ENCODE measurements around the gene GSC. TPM values are rescaled to one million over a fixed set of nuclear protein-coding genes. Genes with fewer than 3 reads are reported as not detected.

Gene GSC
- total RNA-seq, 1 donor from 2014 or later = not detected

GRCh38 chr14:94768521-94769390, 1.2 kb downstream of the GSC start:
- Mint-ChIP-seq H3K27me3 (ENCODE audit: low read depth, unreplicated experiment) (peaks cover 83% of the 10 kb centered on the region), H3K9me3 (ENCODE audit: unreplicated experiment) (peaks cover 19% of the 10 kb centered on the region), H3K27ac (ENCODE audit: unreplicated experiment) (peak overlapping the region; percentile 15), H3K4me1 (ENCODE audit: low read depth, unreplicated experiment) (no peaks in the 10 kb centered on the region), H3K4me3 (ENCODE audit: unreplicated experiment) (peak overlapping the region; percentile 73), H3K36me3 (ENCODE audit: low read depth, unreplicated experiment) (peaks cover 2% of the 10 kb centered on the region)
- TF ChIP-seq CTCF (IDR thresholded peaks at IDR 0.05; ENCODE audit: insufficient read depth, low read depth, low read length) (no peak), EZH2 (IDR thresholded peaks at IDR 0.05; ENCODE audit: insufficient read depth, low read length) (peak; percentile 57)
- Histone ChIP-seq H3K79me2 (ENCODE audit: insufficient read depth, low read length) (no peaks in the 10 kb centered on the region), H2AFZ (ENCODE audit: low read depth, low read length) (peak overlapping the region; percentile 55), H3K27me3 (ENCODE audit: insufficient read depth, low read length) (peaks cover 84% of the 10 kb centered on the region), H3K4me1 (ENCODE audit: insufficient read depth, low read length) (peaks cover 5% of the 10 kb centered on the region), H3K36me3 (ENCODE audit: insufficient read depth, low read length) (no peaks in the 10 kb centered on the region), H3K4me2 (ENCODE audit: low read length) (peak overlapping the region; percentile 73), H3K9ac (ENCODE audit: low read length) (no peak overlapping the region), H3K4me3 (ENCODE audit: insufficient read depth, low read depth, low read length) (peak overlapping the region; percentile 37), H4K20me1 (ENCODE audit: insufficient read depth, low read length) (peaks cover 1% of the 10 kb centered on the region), H3K9me3 (ENCODE audit: insufficient read depth, low read depth, low read length) (peaks cover 5% of the 10 kb centered on the region), H3K27ac (ENCODE audit: low read depth, low read length) (no peak overlapping the region)
- FAIRE-seq (no peak), DNase-seq (ENCODE audit: low read depth) (no peak)

GRCh38 chr14:94768141-94768520, 1.8 kb downstream of the GSC start:
- no peak overlapping the region for H3K27ac ChIP-seq (ENCODE audit: low read depth, low read length)
- no peaks in the 10 kb centered on the region for H3K36me3 ChIP-seq (ENCODE audit: insufficient read depth, low read length)
- Mint-ChIP-seq H3K4me1 (ENCODE audit: low read depth, unreplicated experiment) (no peaks in the 10 kb centered on the region), H3K4me3 (ENCODE audit: unreplicated experiment) (no peak overlapping the region), H3K27ac (ENCODE audit: unreplicated experiment) (no peak overlapping the region), H3K9me3 (ENCODE audit: unreplicated experiment) (peaks cover 13% of the 10 kb centered on the region), H3K36me3 (ENCODE audit: low read depth, unreplicated experiment) (no peaks in the 10 kb centered on the region), H3K27me3 (ENCODE audit: low read depth, unreplicated experiment) (peaks cover 83% of the 10 kb centered on the region)
- no peak for DNase-seq (ENCODE audit: low read depth)
- H4K20me1 ChIP-seq (ENCODE audit: insufficient read depth, low read length) = no peaks in the 10 kb centered on the region
- peak overlapping the region; percentile 73 for H3K4me2 ChIP-seq (ENCODE audit: low read length)
- H2AFZ ChIP-seq (ENCODE audit: low read depth, low read length) = peak overlapping the region; percentile 55
- H3K9ac ChIP-seq (ENCODE audit: low read length) = no peak overlapping the region
- FAIRE-seq = no peak
- H3K4me1 ChIP-seq (ENCODE audit: insufficient read depth, low read length) = peaks cover 5% of the 10 kb centered on the region
- peaks cover 5% of the 10 kb centered on the region for H3K9me3 ChIP-seq (ENCODE audit: insufficient read depth, low read depth, low read length)
- TF ChIP-seq EZH2 (IDR thresholded peaks at IDR 0.05; ENCODE audit: insufficient read depth, low read length) (no peak), CTCF (IDR thresholded peaks at IDR 0.05; ENCODE audit: insufficient read depth, low read depth, low read length) (no peak)
- H3K4me3 ChIP-seq (ENCODE audit: insufficient read depth, low read depth, low read length) = no peak overlapping the region
- H3K27me3 ChIP-seq (ENCODE audit: insufficient read depth, low read length) = peaks cover 84% of the 10 kb centered on the region
- no peaks in the 10 kb centered on the region for H3K79me2 ChIP-seq (ENCODE audit: insufficient read depth, low read length)

Data from astrocyte (in vitro differentiated cells and primary cell).